GM12878 (cell line): ENCODE measurements around the gene LMX1B. TPM values are rescaled to one million over a fixed set of nuclear protein-coding genes. Genes with fewer than 3 reads are reported as not detected.

Experiments
- ATAC-seq: fragments of 200-7000 bp; cut with Tn5 transposase; 3 replicates; pipeline ENCODE4 v1.9.1; 2020; ENCODE audit warnings: mild to moderate bottlenecking, moderate library complexity
- BruUV-seq: library from RNA; stranded (reverse); fragments of 400-500 nt; replicated peaks from 2 replicates; lab custom pipeline; 2021; lab: Mats Ljungman, UMichigan
- CTCF ChIA-PET: fragments of 300-600 bp; sonication (Branson Sonifier 250); formaldehyde crosslinking; extraction: SDS; loops from one replicate; lab custom pipeline; 2021; ENCODE audit warnings: inconsistent platforms; lab: Yijun Ruan, JAX
- POLR2A ChIA-PET: fragments of 350-600 bp; formaldehyde crosslinking; extraction: SDS; loops from one replicate; lab custom pipeline; 2021; ENCODE audit warnings: inconsistent platforms; lab: Charles Lee
- RAD21 ChIA-PET: fragments of 300-600 bp; sonication (Branson Sonifier 250); formaldehyde crosslinking; loops from one replicate; lab custom pipeline; 2023; ENCODE audit warnings: antibody characterized with exemption; ENCODE audit not compliant: unreplicated experiment; lab: Charles Lee
- SMC1A ChIA-PET: fragments of 300-600 bp; sonication (Branson Sonifier 250); formaldehyde crosslinking; loops from one replicate; lab custom pipeline; 2023; ENCODE audit not compliant: unreplicated experiment, uncharacterized antibody; lab: Charles Lee
- DNase-seq: peaks from one replicate; pipeline ENCODE4 v3.0.0-alpha.2; 2011; ENCODE audit warnings: low read depth, low spot score
- FAIRE-seq: peaks from 3 replicates; lab custom pipeline; 2011; peaks lifted over from hg19 to GRCh38; lab: Jason Lieb, UNC
- H2AFZ ChIP-seq: 2 replicates; pipeline ENCODE4 v1.6.0; 2011; ENCODE audit warnings: low read depth, low read length, control low read depth; ENCODE audit not compliant: control insufficient read depth
- H3K27ac ChIP-seq: 2 replicates; pipeline ENCODE4 v1.5.1; 2011; ENCODE audit warnings: control low read depth; ENCODE audit not compliant: control insufficient read depth, insufficient read depth
- H3K27me3 ChIP-seq, 2 experiments: replicated peaks in 1 of 2; 2 replicates each; pipeline versions ENCODE4 v1.6.0 to v1.6.1; 2011; ENCODE audit warnings: low read length in 1 of 2; ENCODE audit not compliant: control insufficient read depth in 2 of 2, insufficient read depth in 2 of 2
- H3K36me3 ChIP-seq, 2 experiments: 2 replicates each; pipeline ENCODE4 v1.5.1; 2011; ENCODE audit warnings: low read length in 1 of 2; ENCODE audit not compliant: control insufficient read depth in 2 of 2, insufficient read depth in 2 of 2
- H3K4me1 ChIP-seq: 2 replicates; pipeline ENCODE4 v1.6.1; 2011; ENCODE audit warnings: mild to moderate bottlenecking, low read length, moderate library complexity, mixed read lengths; ENCODE audit not compliant: control insufficient read depth, insufficient read depth
- H3K4me2 ChIP-seq: 2 replicates; pipeline ENCODE4 v1.6.0; 2011; ENCODE audit warnings: control low read depth; ENCODE audit not compliant: control insufficient read depth, insufficient read depth
- H3K4me3 ChIP-seq: fragments of 200-600 bp; sonication (generic); 2 replicates; pipeline ENCODE4 v1.5.1; 2016
- H3K79me2 ChIP-seq: 2 replicates; pipeline ENCODE4 v1.6.0; 2011; ENCODE audit warnings: low read length; ENCODE audit not compliant: control insufficient read depth, insufficient read depth
- H3K9ac ChIP-seq: 2 replicates; pipeline ENCODE4 v1.8.0; 2011; ENCODE audit warnings: low read length, control low read depth, mixed read lengths; ENCODE audit not compliant: control insufficient read depth, insufficient read depth
- H3K9me3 ChIP-seq: replicated peaks from 3 replicates; pipeline ENCODE4 v1.5.1; 2011; ENCODE audit warnings: mild to moderate bottlenecking, low read length; ENCODE audit not compliant: control insufficient read depth, insufficient read depth
- H4K20me1 ChIP-seq: 2 replicates; pipeline ENCODE4 v1.6.0; 2011; ENCODE audit not compliant: control insufficient read depth, insufficient read depth
- CREM ChIP-seq: IDR thresholded peaks from 2 replicates; pipeline ENCODE4 v1.6.1; 2014; ENCODE audit warnings: antibody characterized with exemption, low read depth
- ETV6 ChIP-seq, 2 experiments: fragments of 450-650 bp in 1 of 2; IDR thresholded peaks in 1 of 2; conservative IDR thresholded peaks in 1 of 2; 2 replicates each; pipeline ENCODE4 v1.6.1; 2014; ENCODE audit warnings: antibody characterized with exemption in 1 of 2, borderline replicate concordance in 1 of 2, low read depth in 1 of 2, mild to moderate bottlenecking in 1 of 2, moderate library complexity in 1 of 2
- JUNB ChIP-seq: IDR thresholded peaks from 2 replicates; pipeline ENCODE4 v1.6.1; 2016; ENCODE audit warnings: antibody characterized with exemption, mild to moderate bottlenecking
- WGBS: methylation state at CpG from one replicate; pipeline ENCODE4 v1.1.6; 2016; ENCODE audit warnings: low lambda C conversion rate; ENCODE audit not compliant: insufficient replicate concordance, insufficient coverage; ENCODE audit errors: missing lambda C conversion rate; 5-methylcytosine and 5-hydroxymethylcytosine counted together
- in situ Hi-C: fragments of 300-500 bp; cut with MboI; formaldehyde crosslinking; loops from 9 replicates; pipeline ENCODE4 v1.14.3; 2018; ENCODE audit warnings: mixed read lengths
- intact Hi-C: fragments of 100-400 bp; cut with micrococcal nuclease; formaldehyde crosslinking; loops from one replicate; pipeline ENCODE4 v1.14.2; 2022; ENCODE audit not compliant: unreplicated experiment
- polyA plus RNA-seq, 11 experiments: library from polyadenylated mRNA; depleted of rRNA in 4 of 11; unstranded in 6 of 11; stranded (reverse) in 5 of 11; fragments of >200 nt; fragmentation: Nextera tagmentation in 4 of 11; fragmentation: Illumina TruSeq in 1 of 11; extraction: Ambion mirVana in 4 of 11; extraction: Trizol in 1 of 11; gene quantifications; 1 replicate in 1 of 11; 2 replicates in 10 of 11; pipeline versions ENCODE4 v1.2.1 to v1.2.3, GENCODE V29; 2011 to 2016; ENCODE audit warnings: inconsistent platforms in 2 of 11, missing spikeins in 2 of 11, low read depth in 1 of 11
- total RNA-seq, 4 experiments: library from RNA; depleted of rRNA in 3 of 4; stranded (reverse); fragments of >200 nt in 3 of 4; fragmentation: Illumina TruSeq in 1 of 4; extraction: Trizol in 1 of 4; gene quantifications; 2 replicates each; pipeline versions ENCODE4 v1.2.1 to v1.2.3, GENCODE V29; 2013 to 2021

The LMX1B gene
- total and polyA plus RNA-seq, 10 of the 15 experiments (the other 5 are each of a cell fraction or from before 2014, with no cell fraction given), result not detected

DNA sequence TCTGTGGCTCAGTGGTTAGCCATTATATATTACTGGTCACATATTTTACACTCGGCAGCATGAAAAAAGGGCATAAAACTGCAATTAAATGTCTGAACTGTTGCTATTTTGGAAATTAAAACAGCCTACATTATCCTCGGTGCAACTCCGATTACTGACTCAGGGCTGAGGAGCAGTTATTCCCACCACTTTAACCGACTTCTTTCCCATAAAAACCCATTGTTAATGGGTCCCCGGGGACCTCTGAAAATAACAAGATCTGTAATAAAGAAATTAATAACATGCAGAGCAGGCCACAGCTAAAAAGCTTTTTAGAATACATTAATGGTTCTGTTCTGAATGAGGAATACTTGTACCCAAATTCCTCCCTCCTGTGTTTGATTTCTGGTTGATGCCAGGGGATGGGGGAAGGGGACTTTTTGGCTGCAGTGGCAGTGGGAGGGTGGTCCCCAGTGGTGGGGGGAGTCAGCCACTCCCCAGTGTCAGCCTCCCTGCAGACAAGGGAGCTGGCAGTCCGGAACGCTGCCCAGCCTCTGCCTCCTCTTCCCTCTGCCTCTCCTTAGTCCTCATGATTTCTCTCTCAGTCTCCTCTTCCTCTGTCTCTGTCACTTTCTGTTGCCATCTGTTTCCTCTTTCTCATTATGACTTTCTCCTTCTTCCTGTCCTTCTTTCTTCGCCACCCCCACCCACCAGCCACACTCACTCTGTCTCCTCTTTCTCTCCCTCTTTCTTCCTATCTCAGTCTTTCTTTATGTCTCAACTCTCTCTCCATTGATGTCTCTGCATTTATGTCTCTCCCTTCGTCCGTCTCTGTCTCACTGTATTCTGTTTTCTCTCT is 132.1 kb downstream of the LMX1B start:
- Histone ChIP-seq H3K4me2 (no peak overlapping the region), H3K9ac (no peak overlapping the region), H3K4me3 (no peak overlapping the region), H3K36me3 (no peaks in the 10 kb centered on the region), H3K79me2 (no peaks in the 10 kb centered on the region), H2AFZ (no peak overlapping the region; the same call in 1 of the 2 replicates), H3K27ac (no peak overlapping the region), H3K9me3 (no peaks in the 10 kb centered on the region), H4K20me1 (no peaks in the 10 kb centered on the region), H3K4me1 (peaks cover 2% of the 10 kb centered on the region; the same call in 1 of the 2 replicates), H3K27me3 (no peaks in the 10 kb centered on the region)
- no TSS peak for BruUV-seq
- FAIRE-seq (no peak), DNase-seq (no peak), ATAC-seq (peak; percentile 50)
- 22% methylated on average over 8 of the region's 10 CpGs for WGBS
- ChIA-PET SMC1A (no interaction called here), RAD21 (no interaction called here), CTCF (no interaction called here), POLR2A (interaction anchor here (0.9 kb wide), 1 partner anchor 93 kb away, joined by 3 read pairs; no protein-coding TSS in a partner anchor)
- TF ChIP-seq CREM, result no peak
- TF ChIP-seq JUNB, result peak; percentile 34; the same call in 1 of the 2 replicates
- peak in 1 of 2 experiments; percentile 83; a peak in 2 of 4 replicates for TF ChIP-seq ETV6 (conservative IDR thresholded peaks at IDR 0.05 in 1 of 2, IDR thresholded peaks at IDR 0.05 in 1 of 2; ENCODE audit: borderline replicate concordance in 1 of 2, low read depth in 1 of 2)
- intact Hi-C loops, result no loop called here
- in situ Hi-C loops, result no loop called here

Other genes with a start within 250 kb of the LMX1B start
- 7.4 and 8.4 TPM in 2 replicates for gene ZBTB43, start 191.1 kb downstream of the LMX1B start, total RNA-seq (2014; rRNA removed)
- 8.2 and 9.4 TPM in 2 replicates for gene ZBTB43, start 191.1 kb downstream of the LMX1B start, total RNA-seq (2014; rRNA removed; fragmentation: Illumina TruSeq; extraction: Trizol)
- 12.9 and 16.4 TPM in 2 replicates for gene ZBTB43, start 191.1 kb downstream of the LMX1B start, total RNA-seq (2021)
- 19.3 and 24.7 TPM in 2 replicates for gene ZBTB43, start 191.1 kb downstream of the LMX1B start, polyA plus RNA-seq (2011; rRNA removed)
- 6.9 and 10.1 TPM in 2 replicates for gene ZBTB43, start 191.1 kb downstream of the LMX1B start, polyA plus RNA-seq (2014; fragmentation: Illumina TruSeq; extraction: Trizol)
- gene ZBTB43, start 191.1 kb downstream of the LMX1B start, polyA plus RNA-seq (2014; fragmentation: Nextera tagmentation; extraction: Ambion mirVana), result 1 to 10 TPM; 2.4 to 5.3 TPM
- 5.9 and 8.0 TPM in 2 replicates for gene ZBTB43, start 191.1 kb downstream of the LMX1B start, polyA plus RNA-seq (2014; rRNA removed)
- 10 to 100 TPM; 10.2 to 10.5 TPM for gene ZBTB43, start 191.1 kb downstream of the LMX1B start, polyA plus RNA-seq (2016; fragmentation: Nextera tagmentation; extraction: Ambion mirVana)
- gene ZBTB34, start 246.7 kb downstream of the LMX1B start, total RNA-seq (2014; rRNA removed), result 3.8 and 4.2 TPM in 2 replicates
- 4.1 and 4.5 TPM in 2 replicates for gene ZBTB34, start 246.7 kb downstream of the LMX1B start, total RNA-seq (2014; rRNA removed; fragmentation: Illumina TruSeq; extraction: Trizol)
- gene ZBTB34, start 246.7 kb downstream of the LMX1B start, total RNA-seq (2021), result 5.3 and 5.5 TPM in 2 replicates
- 11.3 and 13.1 TPM in 2 replicates for gene ZBTB34, start 246.7 kb downstream of the LMX1B start, polyA plus RNA-seq (2011; rRNA removed)
- 4.4 and 4.5 TPM in 2 replicates for gene ZBTB34, start 246.7 kb downstream of the LMX1B start, polyA plus RNA-seq (2014; fragmentation: Illumina TruSeq; extraction: Trizol)
- gene ZBTB34, start 246.7 kb downstream of the LMX1B start, polyA plus RNA-seq (2014; fragmentation: Nextera tagmentation; extraction: Ambion mirVana), result 1 to 10 TPM in 1 of 2 experiments, under 1 TPM in 1; 0.71 to 2.2 TPM
- 3.7 and 4.5 TPM in 2 replicates for gene ZBTB34, start 246.7 kb downstream of the LMX1B start, polyA plus RNA-seq (2014; rRNA removed)
- 1 to 10 TPM; 1.6 to 2.1 TPM for gene ZBTB34, start 246.7 kb downstream of the LMX1B start, polyA plus RNA-seq (2016; fragmentation: Nextera tagmentation; extraction: Ambion mirVana)